OCI-LY1 (cell line): Measurements from ENCODE around the gene ITFG1.

ENCODE experiments used
- CTCF ChIP-seq: fragments of 200-600 bp; sonication (generic), shearing (Covaris generic); IDR thresholded peaks from 2 replicates; pipeline ENCODE4 v1.5.1; 2017; ENCODE audit warnings: mild to moderate bottlenecking, antibody characterized with exemption, low read length, moderate library complexity, mixed read lengths
- EZH2 ChIP-seq: fragments of 200-600 bp; sonication (generic), shearing (Covaris generic); IDR thresholded peaks from 2 replicates; pipeline ENCODE4 v1.8.0; 2017; ENCODE audit warnings: borderline replicate concordance, mixed run types, mild to moderate bottlenecking, antibody characterized with exemption, low read length, moderate library complexity, mixed read lengths

GRCh38 chr16:47470810-47471209 lies 9.9 kb upstream of the ITFG1 start:
- TF ChIP-seq CTCF (no peak), EZH2 (no peak)
